HepG2 (cell line): Measurements from ENCODE around the gene SELENOH. TPM values are rescaled to one million over a fixed set of nuclear protein-coding genes. Genes with fewer than 3 reads are reported as not detected.

Experiments used
- ATAC-seq: fragments of 200-7000 bp; cut with Tn5 transposase; 3 replicates; pipeline ENCODE4 v1.9.1; 2020; ENCODE audit warnings: mild to moderate bottlenecking, moderate library complexity
- BruUV-seq: library from RNA; stranded (reverse); fragments of 400-500 nt; replicated peaks from 2 replicates; lab custom pipeline; 2021; lab: Mats Ljungman, UMichigan
- CTCF ChIA-PET: fragments of 300-600 bp; formaldehyde crosslinking; extraction: SDS; loops from one replicate; lab custom pipeline; 2021; ENCODE audit warnings: low total read pairs, inconsistent platforms, low intra/inter-chr PET ratio; lab: Yijun Ruan, JAX
- POLR2A ChIA-PET: fragments of 350-600 bp; sonication (Branson Sonifier 250); formaldehyde crosslinking; loops from one replicate; lab custom pipeline; 2020; ENCODE audit warnings: antibody characterized with exemption, inconsistent platforms; lab: Yijun Ruan, JAX
- DNase-seq: peaks from one replicate; pipeline ENCODE4 v3.0.0-alpha.2; 2015; ENCODE audit warnings: low spot score
- FAIRE-seq: peaks from 3 replicates; lab custom pipeline; 2011; peaks lifted over from hg19 to GRCh38; lab: Jason Lieb, UNC
- H2AFZ ChIP-seq: one replicate; pipeline ENCODE4 v1.6.1; 2011; ENCODE audit warnings: low read length, inconsistent platforms
- H3K27ac ChIP-seq: fragments of 300-600 bp; 3 replicates; pipeline ENCODE4 v1.8.0; 2011; ENCODE audit warnings: mixed run types, mild to moderate bottlenecking, mixed read lengths, low read length, inconsistent platforms; ENCODE audit not compliant: insufficient read depth; ENCODE audit errors: extremely low read length
- H3K27me3 ChIP-seq, 2 experiments: fragments of 200-600 bp in 1 of 2; 2 replicates in 1 of 2; 3 replicates in 1 of 2; pipeline versions ENCODE4 v1.6.0 to v1.8.0; 2011; ENCODE audit warnings: low read length in 2 of 2, mild to moderate bottlenecking in 2 of 2, moderate library complexity in 2 of 2, inconsistent platforms in 1 of 2; ENCODE audit not compliant: insufficient read depth in 2 of 2, control insufficient read depth in 1 of 2
- H3K36me3 ChIP-seq, 2 experiments: fragments of 200-600 bp in 1 of 2; replicated peaks in 1 of 2; 2 replicates in 1 of 2; 3 replicates in 1 of 2; pipeline versions ENCODE4 v1.5.1 to v1.8.0; 2011; ENCODE audit warnings: low read length in 2 of 2, inconsistent platforms in 1 of 2; ENCODE audit not compliant: insufficient read depth in 2 of 2, control insufficient read depth in 1 of 2
- H3K4me1 ChIP-seq: 2 replicates; pipeline ENCODE4 v1.5.1; 2012; ENCODE audit warnings: low read length, inconsistent platforms; ENCODE audit not compliant: insufficient read depth
- H3K4me2 ChIP-seq: 2 replicates; pipeline ENCODE4 v1.6.0; 2011; ENCODE audit warnings: low read depth, low read length, inconsistent platforms
- H3K4me3 ChIP-seq, 3 experiments: fragments of 200-600 bp in 1 of 3; sonication (generic), shearing (Covaris generic) in 1 of 3; replicated peaks in 1 of 3; 2 replicates each; pipeline ENCODE4 v1.5.1; 2011 to 2016; ENCODE audit warnings: low read length in 3 of 3, inconsistent platforms in 2 of 3, low read depth in 2 of 3, mild to moderate bottlenecking in 2 of 3, control low read depth in 1 of 3, mixed read lengths in 1 of 3; ENCODE audit not compliant: insufficient read depth in 1 of 3
- H3K79me2 ChIP-seq: one replicate; pipeline ENCODE4 v1.6.1; 2011; ENCODE audit warnings: low read length, inconsistent platforms; ENCODE audit not compliant: insufficient read depth
- H3K9ac ChIP-seq: 2 replicates; pipeline ENCODE4 v1.6.0; 2011; ENCODE audit warnings: mild to moderate bottlenecking, low read depth, low read length, inconsistent platforms; ENCODE audit not compliant: insufficient read depth
- H3K9me3 ChIP-seq: 2 replicates; pipeline ENCODE4 v1.5.1; 2012; ENCODE audit warnings: mild to moderate bottlenecking, low read length
- H4K20me1 ChIP-seq: 2 replicates; pipeline ENCODE4 v1.6.0; 2011; ENCODE audit warnings: inconsistent platforms, mild to moderate bottlenecking, low read length, moderate library complexity; ENCODE audit not compliant: insufficient read depth
- BCL6 ChIP-seq: IDR thresholded peaks from 2 replicates; pipeline ENCODE4 v1.6.1; 2016; ENCODE audit warnings: missing genetic modification reagents, missing compliant biosample characterization
- CREM ChIP-seq, 2 experiments: sonication (generic) in 1 of 2; formaldehyde crosslinking in 1 of 2; IDR thresholded peaks; 2 replicates each; pipeline versions ENCODE4 v1.4.0 to v1.6.1; 2016 to 2020; ENCODE audit warnings: antibody characterized with exemption in 1 of 2, mild to moderate bottlenecking in 1 of 2, missing genetic modification reagents in 1 of 2
- FOXP1 ChIP-seq, 2 experiments: fragments of 450-650 bp in 1 of 2; IDR thresholded peaks; 2 replicates each; pipeline ENCODE4 v1.6.1; 2017 to 2018; ENCODE audit warnings: antibody characterized with exemption in 1 of 2
- GATAD2A ChIP-seq: IDR thresholded peaks from 2 replicates; pipeline ENCODE4 v1.6.1; 2016
- HNRNPL ChIP-seq: fragments of 200-400 bp; formaldehyde crosslinking; IDR thresholded peaks from 2 replicates; pipeline ENCODE4 v1.6.1; 2017; ENCODE audit warnings: mild to moderate bottlenecking, low read depth, low read length
- MIXL1 ChIP-seq: IDR thresholded peaks from 2 replicates; pipeline ENCODE4 v1.6.1; 2016
- RARA ChIP-seq: IDR thresholded peaks from 2 replicates; pipeline ENCODE4 v1.6.1; 2016; ENCODE audit warnings: missing genetic modification reagents, missing compliant biosample characterization
- SOX13 ChIP-seq, 3 experiments: fragments of 450-650 bp in 1 of 3; sonication (generic) in 1 of 3; formaldehyde crosslinking in 1 of 3; IDR thresholded peaks in 2 of 3; conservative IDR thresholded peaks in 1 of 3; 2 replicates each; pipeline versions ENCODE4 v1.5.0 to v1.6.1; 2016 to 2020; ENCODE audit warnings: antibody characterized with exemption in 1 of 3, mild to moderate bottlenecking in 1 of 3, missing compliant biosample characterization in 1 of 3, missing genetic modification reagents in 1 of 3, moderate library complexity in 1 of 3
- SYNCRIP ChIP-seq: fragments of 200-400 bp; formaldehyde crosslinking; IDR thresholded peaks from 2 replicates; pipeline ENCODE4 v1.6.1; 2018; ENCODE audit warnings: mild to moderate bottlenecking, low read depth, low read length; ENCODE audit not compliant: insufficient read depth
- TCF7 ChIP-seq: sonication (generic); IDR thresholded peaks from 2 replicates; pipeline ENCODE4 v1.6.1; 2016; ENCODE audit warnings: antibody characterized with exemption, low read depth
- ZFP36 ChIP-seq: fragments of 150-350 bp; IDR thresholded peaks from 2 replicates; pipeline ENCODE4 v1.6.1; 2018; ENCODE audit warnings: borderline replicate concordance, low read length, low read depth; ENCODE audit not compliant: partially characterized antibody
- ZMYM3 ChIP-seq: sonication (generic); formaldehyde crosslinking; IDR thresholded peaks from 2 replicates; pipeline ENCODE4 v1.5.1; 2020; ENCODE audit warnings: mild to moderate bottlenecking, missing genetic modification reagents
- ZNF12 ChIP-seq: sonication (generic); formaldehyde crosslinking; IDR thresholded peaks from 2 replicates; pipeline ENCODE4 v1.5.0; 2020; ENCODE audit warnings: missing genetic modification reagents
- WGBS: methylation state at CpG from one replicate; pipeline ENCODE4 v1.1.6; 2017; ENCODE audit warnings: low lambda C conversion rate; 5-methylcytosine and 5-hydroxymethylcytosine counted together
- in situ Hi-C: cut with HindIII; loops from 2 replicates; pipeline ENCODE4 v1.10.0; 2017; ENCODE audit warnings: low pct_unique_long_range_greater_than_20kb; ENCODE audit not compliant: extremely low pct_ligation_motif_present
- intact Hi-C: fragments of 100-400 bp; cut with micrococcal nuclease; formaldehyde crosslinking; loops from one replicate; pipeline ENCODE4 v1.10.0; 2022; ENCODE audit not compliant: unreplicated experiment
- polyA plus RNA-seq, 8 experiments: library from polyadenylated mRNA; depleted of rRNA in 3 of 8; stranded (reverse) in 7 of 8; unstranded in 1 of 8; fragments of >200 nt; fragmentation: Illumina TruSeq in 4 of 8; extraction: Trizol in 4 of 8; gene quantifications; 2 replicates each; pipeline versions ENCODE4 v1.2.1 to v1.2.3, GENCODE V29; 2011 to 2016; ENCODE audit warnings: low read depth in 4 of 8, missing spikeins in 1 of 8, mixed read lengths in 1 of 8; ENCODE audit not compliant: insufficient read depth in 1 of 8
- total RNA-seq, 5 experiments: library from RNA; depleted of rRNA; stranded (reverse); fragments of >200 nt; fragmentation: Illumina TruSeq; extraction: Trizol; gene quantifications; 2 replicates each; pipeline ENCODE4 v1.2.3, GENCODE V29; 2016; ENCODE audit warnings: low read depth in 1 of 5
- TF ChIP-seq, protein P1 (sequence below): sonication (generic); formaldehyde crosslinking; IDR thresholded peaks from 2 replicates; pipeline ENCODE4 v1.4.0; 2020; ENCODE audit warnings: missing genetic modification reagents, borderline replicate concordance
- TF ChIP-seq, protein P2 (sequence below): IDR thresholded peaks from 2 replicates; pipeline ENCODE4 v1.4.0; 2020; ENCODE audit warnings: mild to moderate bottlenecking, missing genetic modification reagents

The SELENOH gene
- total and polyA plus RNA-seq, 2 of the 13 experiments (the other 11 are each of a cell fraction or from before 2014, with no cell fraction given), result 27.2 to 77.4 TPM

DNA sequence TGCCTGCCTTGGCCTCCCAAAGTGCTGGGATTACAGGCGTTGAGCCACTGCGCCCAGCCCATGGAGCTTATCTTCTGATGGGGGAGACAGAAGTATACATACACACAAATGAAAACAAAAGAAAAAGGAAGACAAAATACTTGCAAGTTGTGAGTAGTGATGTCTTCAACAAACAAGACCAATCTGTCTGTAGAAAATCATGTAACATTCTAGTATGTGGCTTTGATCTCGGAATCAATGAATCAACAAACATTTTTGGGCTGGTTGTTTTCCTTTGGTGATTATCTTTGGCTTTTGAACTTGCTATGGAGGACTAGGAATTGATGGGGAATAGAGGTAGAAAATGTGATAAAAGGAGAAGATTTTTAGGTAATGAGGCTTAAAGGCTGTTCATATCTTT is 16.9 kb downstream of the SELENOH start:
- in situ Hi-C loops (no loop called here), intact Hi-C loops (no loop called here)
- DNase-seq, result peak; percentile 61
- H3K36me3 ChIP-seq, result no peaks in the 10 kb centered on the region; a peak in 1 of 5 replicates
- no peaks in the 10 kb centered on the region for H3K9me3 ChIP-seq
- no peak overlapping the region for H3K4me3 ChIP-seq
- H3K4me2 ChIP-seq, result no peak overlapping the region
- H3K27ac ChIP-seq, result peak overlapping the region; percentile 28
- peak; percentile 27 for ATAC-seq
- no peaks in the 10 kb centered on the region; a peak in 1 of 5 replicates for H3K27me3 ChIP-seq
- ChIA-PET POLR2A (interaction anchor here (1.1 to 1.6 kb wide), 2 partner anchors 21 to 41 kb away, joined by 3 to 5 read pairs; no protein-coding TSS in a partner anchor), CTCF (interaction anchor here (2.8 kb wide), 1 partner anchor 43 kb away, joined by 9 read pairs; no protein-coding TSS in a partner anchor)
- H2AFZ ChIP-seq, result no peak overlapping the region
- H3K79me2 ChIP-seq, result peaks cover 18% of the 10 kb centered on the region
- no peak overlapping the region for H3K9ac ChIP-seq
- H4K20me1 ChIP-seq, result no peaks in the 10 kb centered on the region
- 10% methylated on average over 3 of the region's 3 CpGs for WGBS
- H3K4me1 ChIP-seq, result peaks cover 38% of the 10 kb centered on the region
- BruUV-seq, result no TSS peak
- FAIRE-seq, result no peak
- TF ChIP-seq ZFP36, result no peak
- TF ChIP-seq MIXL1 (CRISPR knock-in tag), result 0 out of 2 replicates have a peak, but pooled peaks have one; percentile 40
- TF ChIP-seq ZNF12, result no peak
- peak; percentile 64 for TF ChIP-seq BCL6 (CRISPR knock-in tag)
- no peak for TF ChIP-seq SYNCRIP
- no peak for TF ChIP-seq SOX13 (IDR thresholded peaks at IDR 0.05)
- TF ChIP-seq SOX13 (CRISPR knock-in tag; conservative IDR thresholded peaks at IDR 0.05 in 1 of 2, IDR thresholded peaks at IDR 0.05 in 1 of 2), result peak in 1 of 2 experiments; percentile 82; a peak in 2 of 4 replicates
- TF ChIP-seq HNRNPL, result no peak
- TF ChIP-seq CREM (IDR thresholded peaks at IDR 0.05), result peak; percentile 34; the same call in 1 of the 2 replicates
- no peak for TF ChIP-seq CREM (CRISPR knock-in tag; IDR thresholded peaks at IDR 0.05)
- TF ChIP-seq GATAD2A (CRISPR knock-in tag), result peak; percentile 20; the same call in 1 of the 2 replicates
- no peak for TF ChIP-seq FOXP1 (IDR thresholded peaks at IDR 0.05)
- TF ChIP-seq FOXP1 (CRISPR knock-in tag; IDR thresholded peaks at IDR 0.05), result peak; percentile 70
- peak; percentile 76 for TF ChIP-seq TCF7
- peak; percentile 65; the same call in 1 of the 2 replicates for TF ChIP-seq ZMYM3 (CRISPR knock-in tag)
- TF ChIP-seq, protein P1, sequence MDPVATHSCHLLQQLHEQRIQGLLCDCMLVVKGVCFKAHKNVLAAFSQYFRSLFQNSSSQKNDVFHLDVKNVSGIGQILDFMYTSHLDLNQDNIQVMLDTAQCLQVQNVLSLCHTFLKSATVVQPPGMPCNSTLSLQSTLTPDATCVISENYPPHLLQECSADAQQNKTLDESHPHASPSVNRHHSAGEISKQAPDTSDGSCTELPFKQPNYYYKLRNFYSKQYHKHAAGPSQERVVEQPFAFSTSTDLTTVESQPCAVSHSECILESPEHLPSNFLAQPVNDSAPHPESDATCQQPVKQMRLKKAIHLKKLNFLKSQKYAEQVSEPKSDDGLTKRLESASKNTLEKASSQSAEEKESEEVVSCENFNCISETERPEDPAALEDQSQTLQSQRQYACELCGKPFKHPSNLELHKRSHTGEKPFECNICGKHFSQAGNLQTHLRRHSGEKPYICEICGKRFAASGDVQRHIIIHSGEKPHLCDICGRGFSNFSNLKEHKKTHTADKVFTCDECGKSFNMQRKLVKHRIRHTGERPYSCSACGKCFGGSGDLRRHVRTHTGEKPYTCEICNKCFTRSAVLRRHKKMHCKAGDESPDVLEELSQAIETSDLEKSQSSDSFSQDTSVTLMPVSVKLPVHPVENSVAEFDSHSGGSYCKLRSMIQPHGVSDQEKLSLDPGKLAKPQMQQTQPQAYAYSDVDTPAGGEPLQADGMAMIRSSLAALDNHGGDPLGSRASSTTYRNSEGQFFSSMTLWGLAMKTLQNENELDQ (CRISPR knock-in tag), result no peak
- peak; percentile 40; the same call in 1 of the 2 replicates for TF ChIP-seq RARA (CRISPR knock-in tag)
- TF ChIP-seq, protein P2, sequence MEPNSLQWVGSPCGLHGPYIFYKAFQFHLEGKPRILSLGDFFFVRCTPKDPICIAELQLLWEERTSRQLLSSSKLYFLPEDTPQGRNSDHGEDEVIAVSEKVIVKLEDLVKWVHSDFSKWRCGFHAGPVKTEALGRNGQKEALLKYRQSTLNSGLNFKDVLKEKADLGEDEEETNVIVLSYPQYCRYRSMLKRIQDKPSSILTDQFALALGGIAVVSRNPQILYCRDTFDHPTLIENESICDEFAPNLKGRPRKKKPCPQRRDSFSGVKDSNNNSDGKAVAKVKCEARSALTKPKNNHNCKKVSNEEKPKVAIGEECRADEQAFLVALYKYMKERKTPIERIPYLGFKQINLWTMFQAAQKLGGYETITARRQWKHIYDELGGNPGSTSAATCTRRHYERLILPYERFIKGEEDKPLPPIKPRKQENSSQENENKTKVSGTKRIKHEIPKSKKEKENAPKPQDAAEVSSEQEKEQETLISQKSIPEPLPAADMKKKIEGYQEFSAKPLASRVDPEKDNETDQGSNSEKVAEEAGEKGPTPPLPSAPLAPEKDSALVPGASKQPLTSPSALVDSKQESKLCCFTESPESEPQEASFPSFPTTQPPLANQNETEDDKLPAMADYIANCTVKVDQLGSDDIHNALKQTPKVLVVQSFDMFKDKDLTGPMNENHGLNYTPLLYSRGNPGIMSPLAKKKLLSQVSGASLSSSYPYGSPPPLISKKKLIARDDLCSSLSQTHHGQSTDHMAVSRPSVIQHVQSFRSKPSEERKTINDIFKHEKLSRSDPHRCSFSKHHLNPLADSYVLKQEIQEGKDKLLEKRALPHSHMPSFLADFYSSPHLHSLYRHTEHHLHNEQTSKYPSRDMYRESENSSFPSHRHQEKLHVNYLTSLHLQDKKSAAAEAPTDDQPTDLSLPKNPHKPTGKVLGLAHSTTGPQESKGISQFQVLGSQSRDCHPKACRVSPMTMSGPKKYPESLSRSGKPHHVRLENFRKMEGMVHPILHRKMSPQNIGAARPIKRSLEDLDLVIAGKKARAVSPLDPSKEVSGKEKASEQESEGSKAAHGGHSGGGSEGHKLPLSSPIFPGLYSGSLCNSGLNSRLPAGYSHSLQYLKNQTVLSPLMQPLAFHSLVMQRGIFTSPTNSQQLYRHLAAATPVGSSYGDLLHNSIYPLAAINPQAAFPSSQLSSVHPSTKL (CRISPR knock-in tag), result peak; percentile 69
